IPS DF 4.7 (cell line): ENCODE results near the gene MEST.
"Not testable (repeated sequence)": the region's sequence is repeated elsewhere in the genome, so short reads cannot be mapped to it uniquely, and the experiment has no call there.

Source experiments
- DNase-seq: peaks from one replicate; pipeline ENCODE4 v3.0.0-alpha.2; 2013; ENCODE audit warnings: low spot score; ENCODE audit errors: extremely low read depth

The MEST gene, protein sequence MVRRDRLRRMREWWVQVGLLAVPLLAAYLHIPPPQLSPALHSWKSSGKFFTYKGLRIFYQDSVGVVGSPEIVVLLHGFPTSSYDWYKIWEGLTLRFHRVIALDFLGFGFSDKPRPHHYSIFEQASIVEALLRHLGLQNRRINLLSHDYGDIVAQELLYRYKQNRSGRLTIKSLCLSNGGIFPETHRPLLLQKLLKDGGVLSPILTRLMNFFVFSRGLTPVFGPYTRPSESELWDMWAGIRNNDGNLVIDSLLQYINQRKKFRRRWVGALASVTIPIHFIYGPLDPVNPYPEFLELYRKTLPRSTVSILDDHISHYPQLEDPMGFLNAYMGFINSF

DNA sequence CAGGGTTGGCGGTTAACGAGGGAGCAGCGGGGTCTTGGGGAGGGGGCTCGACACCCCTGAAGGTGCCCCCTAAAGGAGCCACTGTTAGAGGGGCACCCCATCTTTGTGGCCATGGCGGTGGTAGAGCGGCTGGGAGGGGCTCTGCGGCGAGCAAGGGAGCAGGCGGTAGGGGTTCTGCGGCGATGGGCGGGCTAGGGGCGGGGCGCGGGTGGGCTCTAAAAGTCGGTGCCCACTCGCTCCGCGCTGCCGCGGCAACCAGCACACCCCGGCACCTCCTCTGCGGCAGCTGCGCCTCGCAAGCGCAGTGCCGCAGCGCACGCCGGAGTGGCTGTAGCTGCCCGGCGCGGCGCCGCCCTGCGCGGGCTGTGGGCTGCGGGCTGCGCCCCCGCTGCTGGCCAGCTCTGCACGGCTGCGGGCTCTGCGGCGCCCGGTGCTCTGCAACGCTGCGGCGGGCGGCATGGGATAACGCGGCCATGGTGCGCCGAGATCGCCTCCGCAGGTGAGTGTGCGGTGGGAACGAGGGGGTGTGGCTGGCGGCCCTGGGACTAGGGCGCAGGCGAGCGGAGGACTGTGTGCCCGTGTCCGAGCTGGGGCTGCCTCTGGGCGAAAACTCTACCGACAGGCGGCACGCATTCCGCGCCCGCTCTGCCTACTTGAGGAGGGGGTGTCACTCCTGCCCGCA lies at the start of gene MEST:
MEST (plus strand) TSS at position 245 of the 682 bp plus-strand sequence; CDS start at position 474, 229 bp downstream.
- DNase-seq = no peak

DNA sequence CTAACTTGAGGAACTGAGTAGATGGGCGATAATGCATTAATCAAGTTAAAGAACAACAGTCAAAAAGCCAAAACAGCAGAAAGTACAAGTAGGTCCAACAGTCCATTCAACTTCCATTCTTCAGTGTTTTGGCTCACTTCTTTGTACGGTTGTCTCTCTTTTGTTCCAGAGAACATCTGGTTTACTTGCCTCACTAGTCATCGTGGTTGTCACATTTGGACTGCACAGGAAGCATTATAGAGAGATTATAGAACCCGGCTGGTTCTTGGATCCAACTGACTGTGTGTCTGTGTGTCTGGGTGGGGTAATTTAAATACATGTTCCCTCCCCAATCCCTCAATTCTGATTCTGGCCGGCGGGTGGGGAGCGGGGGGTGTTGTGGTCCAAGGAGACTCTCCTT lies 49.3 kb upstream of the MEST start:
- no peak for DNase-seq

GRCh38 chr7:130444234-130444633 lies 47.7 kb upstream of the MEST start:
- no peak for DNase-seq

GRCh38 chr7:130444751-130445407 lies 47.0 kb upstream of the MEST start:
- no peak for DNase-seq

DNA sequence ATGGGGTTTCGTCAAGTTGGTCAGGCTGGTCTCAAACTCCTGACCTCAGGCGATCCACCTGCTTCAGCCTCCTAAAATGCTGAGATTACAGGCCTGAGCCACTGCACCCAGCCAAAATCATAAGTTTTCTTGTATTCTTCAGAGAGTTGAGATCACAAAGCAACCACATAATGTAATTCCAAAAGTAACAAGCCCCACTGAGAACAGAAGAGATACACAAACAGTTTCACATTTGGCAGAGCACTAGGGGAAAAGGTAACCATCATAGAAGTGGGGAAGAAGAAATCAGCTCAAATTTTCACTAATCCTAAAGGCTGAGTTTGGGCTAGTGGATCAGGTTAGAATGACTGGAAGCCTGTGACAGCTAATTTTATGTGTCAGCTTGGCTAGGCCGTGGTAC lies 45.6 kb upstream of the MEST start:
- DNase-seq = no peak

- not testable (repeated sequence) for DNase-seq
These were observed 40.5 kb upstream of the MEST start for GRCh38 chr7:130451344-130451743.

DNA sequence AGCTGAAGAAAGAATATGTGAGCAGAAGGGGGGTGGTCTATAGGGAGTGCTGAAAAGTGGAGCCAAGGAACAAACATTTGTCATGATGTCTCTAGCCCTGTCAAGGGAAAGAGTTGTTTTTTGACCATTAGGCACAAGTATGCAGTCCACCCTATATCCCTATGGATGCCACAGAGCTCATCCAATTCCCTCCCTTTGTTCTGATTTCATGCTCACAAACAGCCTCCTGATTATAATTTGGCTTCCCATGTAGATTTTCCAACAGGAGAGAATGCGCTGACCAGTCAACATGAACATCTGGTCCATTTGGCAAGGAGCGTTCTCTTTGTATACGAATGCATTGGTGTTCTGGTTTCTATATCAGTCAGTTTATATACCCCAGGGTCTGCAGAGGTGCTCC lies 38.9 kb upstream of the MEST start:
- DNase-seq = no peak

DNA sequence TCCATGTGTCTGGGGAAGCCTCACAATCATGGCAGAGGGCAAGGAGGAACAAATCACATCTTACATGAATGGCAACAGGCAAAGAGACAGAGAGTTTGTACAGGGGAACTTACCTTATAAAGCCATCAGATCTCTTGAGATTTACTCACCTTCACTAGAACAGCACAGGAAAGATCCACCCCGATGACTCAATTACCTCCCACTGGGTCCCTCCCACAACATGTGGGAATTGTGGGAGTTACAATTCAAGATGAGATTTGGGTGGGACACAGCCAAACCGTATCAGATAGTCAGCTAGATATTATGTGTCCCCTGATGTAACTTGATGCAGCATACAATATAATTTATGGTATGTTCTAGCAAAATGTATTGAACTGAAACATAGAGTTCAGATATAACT lies 36.9 kb upstream of the MEST start:
- DNase-seq = no peak

GRCh38 chr7:130458257-130458656 lies 33.6 kb upstream of the MEST start:
- no peak for DNase-seq

DNA sequence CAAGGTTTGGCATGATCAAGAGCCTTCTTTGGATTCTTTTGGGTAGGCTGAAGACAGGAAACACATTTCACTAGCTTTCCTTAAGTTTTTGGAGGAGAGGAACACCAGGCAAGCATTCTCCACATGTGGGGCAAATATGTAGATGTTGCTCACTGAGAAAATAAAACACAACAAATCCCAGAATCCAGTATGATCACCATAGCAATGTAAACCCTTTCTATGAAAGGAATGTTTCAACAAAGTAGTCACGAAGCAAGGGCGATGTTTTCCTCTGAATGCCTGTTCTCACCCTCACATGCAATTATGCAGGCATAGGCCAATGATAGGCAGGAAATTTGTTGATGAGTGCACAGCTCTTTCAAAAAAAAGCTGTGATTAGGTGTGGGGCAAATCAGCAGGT lies 30.6 kb upstream of the MEST start:
- DNase-seq = no peak

DNA sequence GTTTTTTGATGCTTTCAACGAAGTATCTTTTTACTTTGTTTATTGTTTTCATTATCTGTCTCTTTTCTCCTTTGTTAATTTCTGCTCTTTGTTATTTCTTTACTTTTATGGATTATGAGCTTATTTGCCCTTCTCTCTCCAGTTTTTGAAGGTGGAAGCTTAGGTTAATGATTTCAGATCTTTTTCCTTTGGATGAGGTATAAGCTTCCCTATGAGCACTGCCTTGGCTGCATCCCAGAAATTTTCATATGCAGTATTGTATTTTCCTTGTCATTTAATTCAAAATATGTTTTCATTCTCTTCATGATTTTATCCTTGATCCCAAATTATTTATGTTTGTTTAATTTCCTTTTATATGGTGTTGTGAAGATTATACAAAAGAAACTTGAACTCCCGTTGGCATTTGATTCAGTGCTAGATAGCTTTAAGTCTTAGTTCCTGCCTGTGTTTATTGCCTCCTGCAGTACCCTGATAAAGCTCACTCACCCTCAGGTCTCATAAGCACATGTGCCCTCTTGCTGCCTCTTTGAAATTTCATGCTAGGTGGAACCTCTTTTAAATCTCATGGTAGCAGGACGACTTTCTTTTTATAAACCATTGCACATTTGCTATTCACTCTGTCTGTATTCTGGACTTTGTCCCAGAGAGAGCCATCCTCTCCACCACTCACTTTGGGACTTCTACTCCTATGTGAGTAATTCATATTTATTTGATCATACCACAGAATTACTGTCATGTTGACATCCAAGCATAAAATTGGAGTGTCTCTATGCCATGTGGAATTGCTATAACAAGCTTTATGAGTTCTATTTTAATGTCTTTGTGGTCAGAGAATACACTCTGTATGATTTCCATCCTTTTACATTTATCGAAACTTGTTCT lies 28.1 kb upstream of the MEST start:
- no peak for DNase-seq

DNA sequence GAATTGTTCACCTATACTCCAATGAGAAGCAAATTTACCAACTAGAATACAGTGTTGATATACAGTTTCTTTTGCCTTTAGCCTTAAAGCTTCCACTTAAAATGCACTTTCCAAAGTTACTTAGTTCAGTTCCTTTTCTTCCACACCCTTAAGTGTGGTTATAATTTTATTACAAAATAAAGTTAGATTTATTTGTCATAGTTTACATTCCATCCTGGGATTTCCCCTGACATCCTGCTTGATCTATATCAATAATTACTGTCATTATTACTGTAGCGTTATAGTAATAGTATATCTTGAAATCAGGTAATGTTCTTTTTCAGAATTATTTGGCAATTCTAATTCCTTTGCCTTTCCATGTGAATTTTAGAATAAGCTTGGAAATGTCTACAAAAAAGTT lies 23.3 kb upstream of the MEST start:
- no peak for DNase-seq

- no peak for DNase-seq
These were observed 19.9 kb upstream of the MEST start for GRCh38 chr7:130471974-130472373.

- DNase-seq = no peak
These were observed 18.6 kb upstream of the MEST start for GRCh38 chr7:130473289-130473688.

DNA sequence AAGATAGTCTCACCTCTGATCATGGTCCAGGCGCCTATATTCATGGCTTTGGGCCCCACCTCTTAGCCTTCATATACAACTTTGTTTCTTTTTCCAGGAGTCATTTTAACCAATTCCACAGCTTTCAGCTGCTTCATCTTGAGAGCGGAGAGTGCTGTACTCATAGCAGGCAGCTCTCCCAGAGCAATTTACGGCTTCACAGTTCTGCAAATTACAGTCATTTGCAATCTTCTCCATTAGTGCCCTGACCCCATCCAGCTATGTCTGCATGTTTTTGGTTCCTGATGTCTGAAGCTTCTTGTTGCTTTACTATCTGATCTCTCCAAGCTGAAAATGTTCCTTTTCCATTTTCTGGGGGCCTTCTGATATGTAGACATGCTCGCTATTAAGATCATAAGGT lies 18.0 kb upstream of the MEST start:
- DNase-seq = no peak

GRCh38 chr7:130475776-130476175 lies 16.1 kb upstream of the MEST start:
- no peak for DNase-seq

DNA sequence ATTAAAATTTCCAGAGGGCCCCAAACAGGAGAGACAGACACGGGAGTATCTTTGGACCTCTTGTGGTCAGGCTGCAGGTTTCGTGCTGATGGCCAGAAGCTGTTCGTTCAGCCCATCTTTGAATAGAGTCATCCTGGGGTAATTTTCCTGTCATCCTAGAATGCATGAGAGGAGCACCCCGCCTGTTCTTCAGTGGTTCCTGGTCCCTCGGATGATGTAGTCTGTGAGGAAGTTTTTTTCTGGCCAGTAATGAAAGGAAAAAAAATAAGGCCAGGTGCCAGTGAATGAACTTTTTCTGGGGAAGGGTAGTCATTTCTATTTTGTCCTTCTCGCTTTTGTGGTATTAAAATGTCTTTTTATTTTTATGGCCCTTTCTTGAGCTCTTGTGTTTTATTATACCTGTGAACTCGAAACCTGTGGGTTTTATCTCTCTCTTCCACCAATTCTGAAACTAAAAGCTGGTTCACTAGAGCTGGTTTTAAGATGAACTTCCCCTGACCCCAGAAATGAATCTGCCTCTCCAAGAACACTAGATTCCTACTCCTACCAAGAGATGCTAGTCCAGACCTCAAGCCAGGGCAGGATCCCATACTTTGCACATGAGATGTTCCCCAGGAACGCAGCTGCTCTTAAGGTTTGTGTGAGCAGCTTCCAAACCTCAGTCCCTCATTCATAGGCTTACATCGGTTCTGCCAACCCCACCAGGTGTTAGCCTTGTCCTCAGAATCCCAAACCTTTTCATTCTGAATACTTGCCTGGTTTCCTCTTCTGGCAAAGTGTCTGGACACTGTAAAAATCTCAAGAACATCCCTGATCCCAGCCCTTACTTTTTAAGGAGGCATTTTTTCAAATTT lies 15.4 kb upstream of the MEST start:
- DNase-seq = no peak

DNA sequence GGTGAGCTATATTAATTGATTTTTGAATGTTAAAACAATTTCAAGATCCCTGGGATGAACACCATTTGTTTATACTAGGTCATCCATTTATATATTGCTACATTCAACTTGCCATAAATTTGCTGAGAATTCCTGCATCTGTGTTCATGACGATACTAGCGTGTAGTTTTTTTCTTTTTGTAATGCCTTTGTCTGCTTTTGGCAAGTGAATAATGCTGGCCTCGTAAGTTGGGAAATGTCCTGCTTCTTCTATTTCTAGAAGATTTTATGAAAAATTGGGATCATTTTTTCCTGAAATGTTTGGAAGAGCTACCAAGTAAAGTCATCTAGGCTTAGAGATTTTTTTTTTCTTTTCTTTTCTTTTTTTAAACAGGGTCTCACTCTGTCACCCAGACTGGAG lies 12.9 kb upstream of the MEST start:
- DNase-seq = no peak

DNA sequence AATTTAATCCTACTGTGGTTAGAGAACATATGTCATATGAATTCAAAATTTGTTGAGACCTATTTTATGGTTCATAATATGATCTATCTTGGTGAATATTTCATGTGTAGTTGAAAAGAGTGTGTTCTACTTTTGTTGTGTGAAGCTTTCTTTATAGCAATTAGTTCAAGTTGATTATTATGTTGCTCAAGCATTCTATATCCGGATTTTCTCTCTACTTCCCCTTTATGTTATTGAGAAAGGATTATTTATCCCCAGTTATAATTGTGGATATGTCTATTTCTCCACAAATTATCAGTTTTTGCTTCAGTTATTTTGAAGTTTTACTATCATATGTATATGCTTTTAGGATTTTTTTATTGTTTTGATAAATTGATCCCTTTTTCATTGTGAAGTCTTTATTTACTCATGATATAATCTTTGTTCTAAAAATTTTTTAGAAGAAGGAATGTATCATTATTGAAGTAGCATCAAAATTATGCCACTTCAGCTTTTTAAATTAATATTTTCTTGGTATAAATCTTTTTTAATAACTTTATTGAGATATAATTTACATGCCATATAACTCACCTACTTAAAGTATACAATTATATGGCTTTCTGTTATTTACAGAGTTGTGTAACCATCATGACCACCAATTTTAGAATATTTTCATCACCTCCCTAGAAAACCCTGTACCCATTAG lies 12.0 kb upstream of the MEST start:
- no peak for DNase-seq

DNA sequence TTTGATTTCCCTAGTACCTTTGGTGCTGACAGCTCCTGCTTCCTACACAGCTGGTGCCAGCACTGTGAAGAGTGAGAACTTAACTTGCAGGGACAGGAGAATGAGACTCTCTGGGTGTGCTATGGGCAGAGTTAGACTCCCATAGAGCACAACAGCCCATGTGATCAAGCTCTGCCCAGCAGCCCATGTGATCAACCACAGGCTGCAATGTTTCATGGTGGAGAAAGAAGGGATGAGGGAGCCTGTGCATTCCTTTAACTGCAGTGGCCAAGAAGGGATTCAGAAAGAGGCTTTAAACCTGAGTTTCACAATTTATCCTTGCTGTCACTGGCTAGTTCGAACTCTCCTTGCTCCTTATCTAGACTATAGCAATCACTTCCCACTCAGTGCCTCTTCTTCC lies 10.0 kb upstream of the MEST start:
- no peak for DNase-seq
